Activated T-helper 1 cell treated with anti-CD3 and anti-CD28 coated beads, Interleukin-12 subunit alpha, Interleukin-12 subunit beta, Interleukin-2, Interleukin-4 antibody, amounts not matched to agents 30 ng/mL and 10 ng/mL and 1 ng/mL, durations not matched to agents 14 hours and 24 hours and 36 hours (primary cell): ENCODE data around the gene TFCP2L1. TPM values are rescaled to one million over a fixed set of nuclear protein-coding genes. Genes with fewer than 3 reads are reported as not detected.
"Not testable (repeated sequence)": the region's sequence is repeated elsewhere in the genome, so short reads cannot be mapped to it uniquely, and the experiment has no call there.

ENCODE experiments used
- DNase-seq: peaks from one replicate; pipeline ENCODE4 v3.0.0; 2021; ENCODE audit warnings: low spot score
- H3K27ac Mint-ChIP-seq: one replicate; pipeline ENCODE4 v1.8.0; 2021; ENCODE audit warnings: mild to moderate bottlenecking, mixed read lengths
- H3K27me3 Mint-ChIP-seq: one replicate; pipeline ENCODE4 v1.8.0; 2022; ENCODE audit warnings: mild to moderate bottlenecking, moderate library complexity, mixed read lengths; ENCODE audit not compliant: insufficient read depth
- H3K36me3 Mint-ChIP-seq: one replicate; pipeline ENCODE4 v1.8.0; 2021; ENCODE audit warnings: low read depth, mixed read lengths
- H3K4me1 Mint-ChIP-seq: one replicate; pipeline ENCODE4 v1.8.0; 2021; ENCODE audit warnings: low read depth, mixed read lengths
- H3K4me3 Mint-ChIP-seq: one replicate; pipeline ENCODE4 v1.8.0; 2021; ENCODE audit warnings: mild to moderate bottlenecking, moderate library complexity, mixed read lengths
- H3K9me3 Mint-ChIP-seq: one replicate; pipeline ENCODE4 v1.8.0; 2021; ENCODE audit warnings: mixed read lengths
- intact Hi-C: fragments of 100-400 bp; cut with micrococcal nuclease; formaldehyde crosslinking; loops from one replicate; pipeline ENCODE4 v1.15.1; 2024
- total RNA-seq: library from RNA; stranded (reverse); gene quantifications from 2 replicates; pipeline ENCODE4 v1.2.3, GENCODE V29; 2022

The TFCP2L1 gene
- total RNA-seq, 1 donor from 2014 or later, result not detected

DNA sequence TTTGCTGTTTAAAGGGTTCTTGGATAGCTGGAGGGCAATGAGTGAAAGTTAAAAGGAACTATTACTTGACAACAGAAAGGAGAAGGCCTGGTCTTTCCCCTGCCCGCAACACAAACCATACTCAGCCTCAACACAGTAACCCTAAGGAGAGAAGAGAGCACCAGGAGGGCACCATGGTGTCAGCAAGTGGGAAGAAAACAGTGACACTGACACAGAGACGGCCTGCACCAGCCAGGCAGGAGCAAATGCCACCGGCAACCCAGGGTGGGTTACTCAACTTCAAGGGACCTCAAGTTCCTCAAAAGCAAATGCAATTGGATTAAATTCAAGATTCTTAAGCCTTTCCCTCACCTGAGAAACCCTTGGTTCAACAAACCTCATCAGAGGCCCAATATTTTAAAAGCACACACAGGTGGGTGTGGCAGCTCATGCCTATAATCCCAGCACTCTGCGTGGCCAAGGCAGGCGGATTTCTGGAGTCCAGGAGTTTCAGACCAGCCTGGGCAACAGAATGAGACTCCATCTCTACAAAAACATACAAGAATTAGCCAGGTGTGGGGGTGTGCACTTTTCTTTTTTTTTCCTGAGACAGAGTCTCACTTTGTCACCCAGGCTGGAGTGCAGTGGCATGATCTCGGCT lies 52.3 kb downstream of the TFCP2L1 start:
- Mint-ChIP-seq H3K27me3 (no peaks in the 10 kb centered on the region), H3K27ac (no peak overlapping the region), H3K9me3 (no peaks in the 10 kb centered on the region), H3K4me1 (no peaks in the 10 kb centered on the region), H3K36me3 (no peaks in the 10 kb centered on the region), H3K4me3 (no peak overlapping the region)
- DNase-seq, result no peak
- intact Hi-C loops, result no loop called here

DNA sequence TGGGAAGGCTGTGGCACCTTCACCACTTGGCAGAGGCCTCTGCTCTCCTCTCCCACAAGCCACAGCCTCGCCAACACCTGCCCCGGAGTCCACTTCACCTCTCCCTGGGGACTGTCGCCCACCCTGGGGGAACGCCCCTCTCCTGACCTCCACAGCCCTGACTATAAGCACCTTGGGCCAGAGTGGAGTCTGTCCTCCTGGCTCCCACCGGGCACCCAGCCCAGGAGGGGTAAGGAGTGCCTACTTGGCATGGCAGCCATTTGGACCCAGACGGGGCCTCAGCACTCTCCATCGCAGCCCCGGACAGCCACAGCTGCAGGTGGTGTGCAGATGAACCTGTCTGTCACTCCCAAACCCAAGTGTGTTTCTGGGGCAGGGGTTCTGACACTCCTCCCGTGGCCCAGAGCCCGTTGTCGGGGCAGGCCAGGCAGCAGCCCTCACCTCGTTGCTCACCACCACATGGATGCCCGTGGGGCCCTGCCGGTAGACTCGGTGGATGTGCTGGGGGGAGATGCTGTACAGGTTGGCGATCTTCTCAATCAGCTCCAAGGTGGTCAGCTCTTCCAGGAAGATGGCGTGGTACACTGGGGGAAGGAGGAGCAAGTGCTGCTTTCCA lies 53.5 kb downstream of the TFCP2L1 start:
- Mint-ChIP-seq H3K27ac (no peak overlapping the region), H3K9me3 (no peaks in the 10 kb centered on the region), H3K36me3 (no peaks in the 10 kb centered on the region), H3K4me1 (no peaks in the 10 kb centered on the region), H3K27me3 (no peaks in the 10 kb centered on the region), H3K4me3 (no peak overlapping the region)
- intact Hi-C loops, result no loop called here
- no peak for DNase-seq

DNA sequence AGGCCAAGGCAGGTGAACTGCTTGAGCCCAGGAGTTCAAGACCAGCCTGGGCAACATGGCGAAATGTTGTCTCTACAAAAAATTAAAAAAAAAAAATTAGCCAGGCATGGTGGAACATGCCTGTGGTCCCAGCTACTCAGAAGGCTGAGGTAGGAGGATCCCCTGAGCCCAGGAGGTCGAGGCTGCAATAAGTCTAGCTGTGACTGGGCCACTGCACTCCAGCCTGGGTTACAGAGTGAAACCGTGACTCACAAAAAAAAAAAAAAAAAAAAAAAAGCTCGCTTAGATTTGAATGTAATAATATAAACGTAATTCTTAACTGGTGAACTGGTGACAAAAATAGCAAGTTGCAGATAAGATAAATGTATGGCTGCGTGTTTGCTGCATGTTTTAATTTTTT lies 56.5 kb downstream of the TFCP2L1 start:
- H3K27ac Mint-ChIP-seq, result no peak overlapping the region

DNA sequence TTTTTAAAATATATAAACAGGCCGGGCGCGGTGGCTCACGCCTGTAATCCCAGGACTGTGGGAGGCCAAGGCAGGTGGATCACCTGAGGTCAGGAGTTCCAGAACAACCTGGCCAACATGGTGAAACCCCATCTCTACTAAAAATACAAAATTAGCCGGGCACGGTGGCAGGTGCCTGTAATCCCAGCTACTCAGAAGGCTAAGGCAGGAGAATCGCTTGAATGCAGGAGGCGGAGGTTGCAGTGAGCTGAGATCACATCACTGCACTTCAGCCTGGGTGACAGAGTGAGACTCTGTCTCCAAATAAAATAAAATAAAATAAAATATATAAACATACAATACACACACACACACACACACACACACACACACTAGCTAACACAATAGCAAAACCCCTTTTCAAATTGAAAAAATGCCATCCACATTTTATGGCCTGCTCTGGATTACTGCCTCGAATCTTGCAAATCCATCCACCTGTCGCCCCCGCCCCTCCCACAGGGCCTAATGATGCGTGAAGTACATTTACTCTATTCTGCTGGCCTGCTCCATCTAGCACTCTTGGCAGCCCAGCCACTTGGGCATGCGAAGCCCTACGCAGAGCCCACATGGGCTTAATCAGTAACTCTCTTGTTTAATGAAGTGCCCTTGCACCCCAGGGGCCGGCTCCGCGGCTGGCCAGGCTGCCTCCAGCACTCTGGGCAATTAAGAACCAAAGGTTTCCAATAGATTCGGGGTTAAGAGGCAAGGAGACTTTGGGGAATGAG lies 57.4 kb downstream of the TFCP2L1 start:
- H3K4me3 Mint-ChIP-seq, H3K27me3 Mint-ChIP-seq, DNase-seq, H3K4me1 Mint-ChIP-seq, H3K9me3 Mint-ChIP-seq, H3K27ac Mint-ChIP-seq, intact Hi-C loops, H3K36me3 Mint-ChIP-seq: not testable (repeated sequence)

More for the DNA sequence above, 56.5 kb downstream of the TFCP2L1 start:
- H3K4me3 Mint-ChIP-seq, result no peak overlapping the region
- no peaks in the 10 kb centered on the region for H3K36me3 Mint-ChIP-seq
- no peaks in the 10 kb centered on the region for H3K9me3 Mint-ChIP-seq
- H3K27me3 Mint-ChIP-seq, result no peaks in the 10 kb centered on the region
- H3K4me1 Mint-ChIP-seq, result no peaks in the 10 kb centered on the region
- intact Hi-C loops, result no loop called here
- DNase-seq, result no peak

DNA sequence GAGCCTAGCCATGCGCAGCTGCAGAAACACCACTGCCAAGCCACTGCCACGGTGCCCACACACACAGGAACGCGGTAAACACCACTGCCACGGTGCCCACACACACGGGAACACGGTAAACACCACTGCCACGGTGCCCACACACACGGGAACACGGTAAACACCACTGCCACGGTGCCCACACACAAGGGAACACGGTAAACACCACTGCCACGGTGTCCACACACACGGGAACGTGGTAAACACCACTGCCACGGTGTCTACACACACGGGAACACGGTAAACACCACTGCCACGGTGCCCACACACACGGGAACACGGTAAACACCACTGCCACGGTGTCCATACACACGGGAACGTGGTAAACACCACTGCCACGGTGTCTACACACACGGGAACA lies 59.3 kb downstream of the TFCP2L1 start:
- H3K9me3 Mint-ChIP-seq, H3K36me3 Mint-ChIP-seq, H3K27me3 Mint-ChIP-seq, H3K4me1 Mint-ChIP-seq, H3K4me3 Mint-ChIP-seq, DNase-seq, intact Hi-C loops, H3K27ac Mint-ChIP-seq: not testable (repeated sequence)

DNA sequence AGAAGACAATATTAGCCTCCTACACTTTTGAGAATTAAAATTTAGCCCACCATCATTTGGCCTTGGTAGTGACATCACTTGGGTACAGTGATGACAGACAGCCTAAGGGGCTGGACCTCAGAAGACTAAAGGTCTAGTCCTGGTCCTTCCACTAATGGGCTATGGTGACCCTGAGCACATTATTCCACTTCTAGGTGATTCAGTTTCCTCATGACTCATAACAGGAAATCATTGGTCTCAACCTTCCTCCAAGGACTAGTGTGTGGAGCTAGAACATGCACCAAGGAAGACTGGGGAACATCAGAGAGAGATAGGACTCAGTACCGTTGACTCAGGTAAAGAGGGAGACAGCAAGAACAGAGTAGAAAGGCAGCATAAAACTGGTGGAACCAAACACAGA lies 64.0 kb downstream of the TFCP2L1 start:
- Mint-ChIP-seq H3K27ac (no peak overlapping the region), H3K9me3 (no peaks in the 10 kb centered on the region), H3K4me3 (no peak overlapping the region), H3K36me3 (no peaks in the 10 kb centered on the region), H3K27me3 (peaks cover 3% of the 10 kb centered on the region), H3K4me1 (peaks cover 4% of the 10 kb centered on the region)
- intact Hi-C loops, result no loop called here
- DNase-seq, result no peak

DNA sequence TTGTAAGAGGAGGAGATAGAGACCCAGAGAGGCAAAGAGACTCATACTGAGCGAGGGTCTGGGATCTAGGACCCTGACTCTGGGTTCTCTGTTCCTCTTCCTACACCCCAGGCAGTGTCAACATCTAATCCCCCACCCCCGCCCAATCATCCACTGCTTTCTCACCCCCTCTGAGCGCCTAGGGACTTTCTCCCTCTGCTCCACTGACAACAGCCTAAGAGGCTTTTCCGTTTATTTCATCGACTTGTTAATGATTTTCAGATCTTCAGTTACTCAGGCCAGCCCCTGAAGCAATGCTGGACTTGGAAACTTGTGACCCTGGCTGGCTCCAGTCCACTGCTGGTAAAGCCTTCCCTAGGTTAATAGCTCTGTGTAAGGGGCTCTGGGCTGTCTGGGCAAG lies 65.1 kb downstream of the TFCP2L1 start:
- Mint-ChIP-seq H3K27ac (no peak overlapping the region), H3K4me3 (no peak overlapping the region), H3K9me3 (no peaks in the 10 kb centered on the region), H3K4me1 (peaks cover 4% of the 10 kb centered on the region), H3K27me3 (peaks cover 3% of the 10 kb centered on the region), H3K36me3 (no peaks in the 10 kb centered on the region)
- intact Hi-C loops, result no loop called here
- no peak for DNase-seq

DNA sequence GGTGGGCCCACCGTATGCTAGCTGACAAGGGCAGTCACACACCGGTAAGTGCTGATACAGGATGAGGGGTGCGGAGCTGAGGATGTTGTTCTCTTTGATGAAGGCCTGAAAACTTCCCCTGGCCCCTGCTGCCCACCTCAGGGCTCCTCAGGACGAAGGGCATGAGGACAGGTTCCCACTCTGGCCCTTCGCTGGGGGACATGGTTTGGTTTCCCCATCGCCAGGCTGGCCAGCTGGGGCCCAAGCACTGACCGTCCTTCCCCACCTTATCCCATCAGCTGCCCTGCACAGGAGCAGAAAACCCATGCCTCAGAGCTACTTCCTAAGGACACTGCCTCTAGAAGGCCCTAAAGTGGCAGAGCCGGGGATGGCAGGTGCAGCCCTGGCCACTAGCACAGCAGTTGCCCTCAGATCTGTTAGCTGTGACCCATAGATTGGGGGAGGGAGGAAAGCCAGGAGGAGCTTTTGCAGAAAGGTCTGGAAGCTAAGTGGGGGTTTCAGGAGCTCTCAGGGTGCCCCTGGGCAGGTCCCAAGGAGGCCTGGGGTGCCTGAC lies 66.5 kb downstream of the TFCP2L1 start:
- no peak overlapping the region for H3K4me3 Mint-ChIP-seq
- no peaks in the 10 kb centered on the region for H3K9me3 Mint-ChIP-seq
- DNase-seq, result no peak
- H3K4me1 Mint-ChIP-seq, result peaks cover 4% of the 10 kb centered on the region
- H3K27ac Mint-ChIP-seq, result no peak overlapping the region
- intact Hi-C loops, result no loop called here
- H3K36me3 Mint-ChIP-seq, result no peaks in the 10 kb centered on the region
- peaks cover 3% of the 10 kb centered on the region for H3K27me3 Mint-ChIP-seq

DNA sequence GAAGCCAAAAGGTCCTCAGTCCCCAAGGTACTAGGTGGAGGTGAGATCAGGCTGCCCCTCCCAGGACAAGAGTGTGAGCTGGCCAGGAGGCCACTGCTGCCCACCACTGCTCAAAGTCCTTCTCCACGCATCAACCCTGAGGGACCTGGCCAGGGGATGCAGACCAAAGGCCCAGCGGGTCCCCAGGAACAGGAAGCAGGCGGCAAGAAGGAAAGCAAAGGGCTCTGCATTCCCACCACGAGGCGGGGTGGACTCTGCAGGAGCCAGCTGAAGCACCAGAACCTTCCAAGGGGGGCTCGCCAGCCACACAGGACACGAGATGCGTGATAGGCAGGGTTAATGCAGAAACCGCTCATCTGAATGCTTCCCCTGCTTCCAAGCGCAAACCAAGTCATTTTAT lies 67.4 kb downstream of the TFCP2L1 start:
- Mint-ChIP-seq H3K9me3 (no peaks in the 10 kb centered on the region), H3K4me3 (no peak overlapping the region), H3K36me3 (no peaks in the 10 kb centered on the region), H3K27ac (no peak overlapping the region), H3K4me1 (peaks cover 4% of the 10 kb centered on the region), H3K27me3 (no peaks in the 10 kb centered on the region)
- no peak for DNase-seq
- intact Hi-C loops, result no loop called here

DNA sequence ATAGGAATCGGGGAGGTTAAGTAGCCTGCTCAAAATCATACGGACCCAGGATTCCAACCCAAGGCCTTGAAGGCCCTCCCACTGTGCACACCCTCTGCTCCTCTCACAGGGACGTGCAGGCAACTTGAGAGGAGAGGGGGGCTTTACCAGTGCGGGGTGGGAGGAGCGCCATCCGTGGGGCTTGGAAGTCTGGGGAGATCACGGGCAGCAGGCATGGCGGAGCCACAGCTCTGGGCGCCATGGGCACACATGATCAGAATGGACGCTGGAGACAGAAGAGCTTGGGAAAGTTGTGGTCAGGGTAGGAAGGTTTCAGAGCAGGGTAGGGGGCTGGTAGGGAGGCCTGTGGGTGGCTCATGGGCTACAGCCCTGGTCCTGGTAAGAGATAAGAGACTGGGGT lies 70.7 kb downstream of the TFCP2L1 start:
- Mint-ChIP-seq H3K27ac (no peak overlapping the region), H3K4me1 (no peaks in the 10 kb centered on the region), H3K36me3 (no peaks in the 10 kb centered on the region), H3K4me3 (no peak overlapping the region), H3K9me3 (no peaks in the 10 kb centered on the region), H3K27me3 (no peaks in the 10 kb centered on the region)
- DNase-seq, result no peak
- intact Hi-C loops, result no loop called here

DNA sequence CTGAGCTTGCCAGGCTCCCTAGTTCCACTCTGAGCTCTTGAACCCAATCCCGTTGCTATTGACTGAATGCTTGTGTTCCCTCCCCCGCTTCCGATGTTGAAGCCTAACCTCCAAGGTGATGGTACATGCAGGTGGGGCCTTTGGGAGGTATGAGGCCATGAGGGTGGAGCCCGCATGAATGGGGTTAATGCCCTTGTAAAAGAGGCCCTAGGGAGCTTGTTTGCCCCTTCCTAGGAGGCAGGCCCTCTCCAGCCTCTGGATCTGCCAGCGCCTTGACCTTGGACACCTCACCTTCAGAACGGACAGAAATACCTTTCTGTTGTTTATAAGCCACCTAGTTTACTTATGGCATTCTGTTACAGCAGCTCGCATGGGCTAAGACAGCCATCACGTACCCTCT lies 71.6 kb downstream of the TFCP2L1 start:
- intact Hi-C loops, result no loop called here
- no peak for DNase-seq
- no peaks in the 10 kb centered on the region for H3K9me3 Mint-ChIP-seq
- no peak overlapping the region for H3K27ac Mint-ChIP-seq
- H3K27me3 Mint-ChIP-seq, result no peaks in the 10 kb centered on the region
- no peaks in the 10 kb centered on the region for H3K36me3 Mint-ChIP-seq
- no peaks in the 10 kb centered on the region for H3K4me1 Mint-ChIP-seq
- no peak overlapping the region for H3K4me3 Mint-ChIP-seq

DNA sequence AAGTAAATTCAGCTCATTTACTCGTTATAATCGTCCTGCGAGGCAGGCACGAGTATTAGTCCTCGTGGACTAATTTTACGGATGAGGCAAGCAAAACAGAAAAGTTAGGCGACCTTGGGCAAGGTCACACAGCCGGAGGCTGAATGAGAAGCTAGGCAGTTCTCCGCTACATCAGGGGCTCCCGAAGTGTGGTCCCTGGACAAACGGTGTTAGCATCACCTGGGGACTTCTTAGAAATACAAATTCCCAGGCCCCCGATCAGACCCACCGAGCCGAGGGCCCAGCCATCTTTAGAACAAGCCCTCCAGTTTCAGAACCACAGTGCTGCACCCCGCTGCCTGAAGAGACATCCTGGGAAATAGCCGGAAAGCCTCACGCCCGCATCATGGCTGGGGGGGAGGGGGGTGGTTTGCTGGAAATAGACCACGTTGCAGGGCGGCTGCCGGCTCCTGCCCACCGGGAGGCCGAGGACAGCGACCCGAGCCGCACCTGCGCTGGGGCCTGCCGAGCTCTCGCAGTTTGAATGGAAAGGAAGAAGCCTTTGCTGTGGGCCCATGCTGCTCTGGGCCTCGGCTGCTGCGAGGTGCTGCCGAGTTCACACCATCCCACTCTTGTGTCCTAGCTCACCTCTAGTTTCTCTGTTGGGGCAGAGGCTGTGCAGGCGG lies 72.2 kb downstream of the TFCP2L1 start:
- DNase-seq, result no peak
- no peaks in the 10 kb centered on the region for H3K36me3 Mint-ChIP-seq
- no peak overlapping the region for H3K27ac Mint-ChIP-seq
- intact Hi-C loops, result no loop called here
- H3K27me3 Mint-ChIP-seq, result no peaks in the 10 kb centered on the region
- no peak overlapping the region for H3K4me3 Mint-ChIP-seq
- H3K4me1 Mint-ChIP-seq, result no peaks in the 10 kb centered on the region
- H3K9me3 Mint-ChIP-seq, result no peaks in the 10 kb centered on the region

DNA sequence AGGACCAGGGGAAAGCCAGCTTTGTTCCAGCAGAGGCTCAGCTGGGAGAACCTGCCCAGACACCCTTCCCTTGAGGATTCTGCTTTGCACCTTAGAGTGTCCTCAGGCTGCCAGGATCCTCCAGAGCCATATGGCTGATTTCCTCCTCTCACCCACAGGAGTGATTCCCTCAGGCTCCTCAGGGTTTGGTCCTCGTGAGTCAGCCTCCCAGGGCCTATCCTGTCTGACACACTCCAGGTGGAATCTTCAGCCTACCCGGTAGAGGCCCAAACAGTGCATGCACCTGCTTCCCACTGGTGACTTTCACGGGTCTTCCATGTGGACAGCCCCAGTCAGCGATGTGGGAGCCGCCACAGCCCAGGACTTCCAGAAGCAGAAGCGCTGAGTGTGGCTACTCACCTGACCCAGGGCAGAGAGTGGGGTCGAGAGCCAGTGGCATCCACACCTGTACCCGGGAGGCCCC lies 73.3 kb downstream of the TFCP2L1 start:
- Mint-ChIP-seq H3K27ac (no peak overlapping the region), H3K36me3 (no peaks in the 10 kb centered on the region), H3K4me3 (no peak overlapping the region), H3K4me1 (no peaks in the 10 kb centered on the region), H3K9me3 (no peaks in the 10 kb centered on the region), H3K27me3 (no peaks in the 10 kb centered on the region)
- intact Hi-C loops, result no loop called here
- DNase-seq, result no peak
